Endothelial cell of umbilical vein (primary cell): ENCODE measurements around the gene CKAP2. TPM values are rescaled to one million over a fixed set of nuclear protein-coding genes. Genes with fewer than 3 reads are reported as not detected.

Experiments
- Bru-seq: library from RNA; stranded (reverse); fragments of 400-500 nt; gene quantifications from one replicate; lab custom pipeline; 2021; lab: Mats Ljungman, UMichigan
- BruChase-seq, 2 experiments: library from RNA; stranded (reverse); fragments of 400-500 nt; gene quantifications; one replicate each; lab custom pipeline; 2021; lab: Mats Ljungman, UMichigan
- BruUV-seq: library from RNA; stranded (reverse); fragments of 400-500 nt; replicated peaks from 2 replicates; lab custom pipeline; 2021; lab: Mats Ljungman, UMichigan
- CTCF ChIA-PET: fragments of 300-600, 350-600 bp; sonication (Branson Sonifier 250); formaldehyde crosslinking; loops from one replicate; lab custom pipeline; 2021; ENCODE audit warnings: antibody characterized with exemption, inconsistent platforms; lab: Charles Lee
- POLR2A ChIA-PET: fragments of 300-600, 350-600 bp; sonication (Branson Sonifier 250); formaldehyde crosslinking; loops from one replicate; lab custom pipeline; 2021; ENCODE audit warnings: antibody characterized with exemption, inconsistent platforms; lab: Charles Lee
- DNase-seq: peaks from one replicate; pipeline ENCODE4 v3.0.0-alpha.2; 2011; ENCODE audit warnings: low read depth, low spot score
- FAIRE-seq: peaks from 2 replicates; lab custom pipeline; 2011; peaks lifted over from hg19 to GRCh38; lab: Jason Lieb, UNC
- H2AFZ ChIP-seq: 2 replicates; pipeline ENCODE4 v1.6.0; 2012; ENCODE audit warnings: low read depth, low read length, control low read depth, inconsistent platforms
- H3K27ac ChIP-seq: 2 replicates; pipeline ENCODE4 v1.5.1; 2011; ENCODE audit warnings: low read depth, mild to moderate bottlenecking, control low read depth, low read length, moderate library complexity; ENCODE audit not compliant: insufficient read depth
- H3K27me3 ChIP-seq, 2 experiments: 2 replicates each; pipeline versions ENCODE4 v1.6.0 to v1.6.1; 2011; ENCODE audit warnings: low read length in 2 of 2, mixed read lengths in 1 of 2; ENCODE audit not compliant: control insufficient read depth in 2 of 2, insufficient read depth in 2 of 2
- H3K36me3 ChIP-seq, 2 experiments: 2 replicates in 1 of 2; 3 replicates in 1 of 2; pipeline ENCODE4 v1.5.1; 2011; ENCODE audit warnings: low read length in 2 of 2, mild to moderate bottlenecking in 1 of 2, moderate library complexity in 1 of 2; ENCODE audit not compliant: control insufficient read depth in 2 of 2, insufficient read depth in 2 of 2; ENCODE audit errors: extremely low read depth in 1 of 2
- H3K4me1 ChIP-seq: 3 replicates; pipeline ENCODE4 v1.5.1; 2011; ENCODE audit warnings: mild to moderate bottlenecking, low read length; ENCODE audit not compliant: control insufficient read depth, insufficient read depth; ENCODE audit errors: extremely low read depth
- H3K4me2 ChIP-seq: 2 replicates; pipeline ENCODE4 v1.6.1; 2011; ENCODE audit warnings: low read length, control low read depth, mixed read lengths; ENCODE audit not compliant: insufficient read depth
- H3K4me3 ChIP-seq, 3 experiments: fragments of 200-600 bp in 1 of 3; sonication (generic), shearing (Covaris generic) in 1 of 3; replicated peaks in 1 of 3; 2 replicates each; pipeline ENCODE4 v1.5.1; 2011 to 2016; ENCODE audit warnings: control low read depth in 3 of 3, low read length in 3 of 3, mild to moderate bottlenecking in 2 of 3, inconsistent platforms in 1 of 3, low read depth in 1 of 3, moderate library complexity in 1 of 3; ENCODE audit not compliant: insufficient read depth in 1 of 3
- H3K79me2 ChIP-seq: 2 replicates; pipeline ENCODE4 v1.6.0; 2012; ENCODE audit warnings: low read length, inconsistent platforms; ENCODE audit not compliant: control insufficient read depth, insufficient read depth
- H3K9ac ChIP-seq: replicated peaks from 2 replicates; pipeline ENCODE3; 2011; ENCODE audit warnings: low read length, control low read depth; ENCODE audit not compliant: insufficient read depth; ENCODE audit errors: extremely low read depth
- H3K9me1 ChIP-seq: replicated peaks from 3 replicates; pipeline ENCODE4 v1.6.0; 2011; ENCODE audit warnings: mild to moderate bottlenecking, low read length; ENCODE audit not compliant: control insufficient read depth, insufficient read depth; ENCODE audit errors: extremely low read depth
- H3K9me3 ChIP-seq: replicated peaks from 2 replicates; pipeline ENCODE4 v1.5.1; 2012; ENCODE audit warnings: low read length, inconsistent platforms; ENCODE audit not compliant: control insufficient read depth, insufficient read depth
- H4K20me1 ChIP-seq: replicated peaks from 2 replicates; pipeline ENCODE3; 2011; ENCODE audit warnings: mild to moderate bottlenecking, low read length; ENCODE audit not compliant: control insufficient read depth, insufficient read depth; ENCODE audit errors: extremely low read depth
- JUN ChIP-seq: IDR thresholded peaks from 2 replicates; pipeline ENCODE4 v1.6.1; 2011; ENCODE audit warnings: borderline replicate concordance, low read depth; ENCODE audit not compliant: insufficient read length, insufficient read depth
- MYC ChIP-seq: IDR thresholded peaks from one replicate; pipeline ENCODE4 v1.6.1; 2011; ENCODE audit warnings: mild to moderate bottlenecking, low read depth, low read length
- POLR2A ChIP-seq: IDR thresholded peaks from 2 replicates; pipeline ENCODE4 v1.6.1; 2012; ENCODE audit warnings: low read depth, mild to moderate bottlenecking, control low read depth, low read length
- POLR2AphosphoS5 ChIP-seq: IDR thresholded peaks from 2 replicates; pipeline ENCODE4 v1.6.1; 2012; ENCODE audit warnings: low read depth, mild to moderate bottlenecking, control low read depth, low read length, moderate library complexity; ENCODE audit not compliant: insufficient read depth
- dilution Hi-C: fragments of 300-500 bp; cut with MboI; formaldehyde crosslinking; loops from one replicate; pipeline ENCODE4 v1.15.0; 2019; ENCODE audit warnings: low sequenced_read_pairs; ENCODE audit not compliant: extremely low pct_ligation_motif_present
- intact Hi-C: fragments of 100-400 bp; cut with micrococcal nuclease; formaldehyde crosslinking; loops from one replicate; pipeline ENCODE4 v1.10.0; 2022
- long read RNA-seq: library from polyadenylated mRNA; stranded (forward); transcript quantifications from one replicate; pipeline ENCODE4 v2.0.0, GENCODE V29; 2021
- polyA minus RNA-seq, 3 experiments: library from RNA; depleted of rRNA, polyadenylated mRNA; stranded (reverse); fragments of >200 nt; gene quantifications; 1 replicate in 1 of 3; 2 replicates in 2 of 3; pipeline ENCODE4 v1.2.3, GENCODE V29; 2011
- polyA plus RNA-seq, 4 experiments: library from polyadenylated mRNA; depleted of rRNA in 3 of 4; stranded (reverse) in 3 of 4; unstranded in 1 of 4; fragments of >200 nt; gene quantifications; 2 replicates each; pipeline versions ENCODE4 v1.2.1 to v1.2.3, GENCODE V29; 2011 to 2012; ENCODE audit warnings: missing spikeins in 1 of 4
- total RNA-seq: library from RNA; stranded (reverse); gene quantifications from 2 replicates; pipeline ENCODE4 v1.2.3, GENCODE V29; 2021
- TF ChIP-seq, protein P1 (sequence below): IDR thresholded peaks from 2 replicates; pipeline ENCODE4 v1.6.1; 2011; ENCODE audit not compliant: insufficient read depth, insufficient read length

The CKAP2 gene, protein sequence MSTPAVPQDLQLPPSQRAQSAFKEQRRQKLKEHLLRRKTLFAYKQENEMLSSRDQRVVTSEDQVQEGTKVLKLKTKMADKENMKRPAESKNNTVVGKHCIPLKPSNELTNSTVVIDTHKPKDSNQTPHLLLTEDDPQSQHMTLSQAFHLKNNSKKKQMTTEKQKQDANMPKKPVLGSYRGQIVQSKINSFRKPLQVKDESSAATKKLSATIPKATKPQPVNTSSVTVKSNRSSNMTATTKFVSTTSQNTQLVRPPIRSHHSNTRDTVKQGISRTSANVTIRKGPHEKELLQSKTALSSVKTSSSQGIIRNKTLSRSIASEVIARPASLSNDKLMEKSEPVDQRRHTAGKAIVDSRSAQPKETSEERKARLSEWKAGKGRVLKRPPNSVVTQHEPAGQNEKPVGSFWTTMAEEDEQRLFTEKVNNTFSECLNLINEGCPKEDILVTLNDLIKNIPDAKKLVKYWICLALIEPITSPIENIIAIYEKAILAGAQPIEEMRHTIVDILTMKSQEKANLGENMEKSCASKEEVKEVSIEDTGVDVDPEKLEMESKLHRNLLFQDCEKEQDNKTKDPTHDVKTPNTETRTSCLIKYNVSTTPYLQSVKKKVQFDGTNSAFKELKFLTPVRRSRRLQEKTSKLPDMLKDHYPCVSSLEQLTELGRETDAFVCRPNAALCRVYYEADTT
- total RNA-seq, result 62.3 and 72.1 TPM in 2 replicates
- polyA plus RNA-seq, result 6.1 and 9.2 TPM in 2 replicates
- polyA plus RNA-seq (2011; cell fraction: cytosol; rRNA removed), result 17.0 and 18.0 TPM in 2 replicates
- polyA plus RNA-seq (2011; cell fraction: nucleus; rRNA removed), result 17.3 and 19.4 TPM in 2 replicates
- 32.8 and 60.0 TPM in 2 replicates for polyA plus RNA-seq (2012)
- 12.5 TPM in 2 replicates for polyA minus RNA-seq
- 24.0 TPM for polyA minus RNA-seq (2011; cell fraction: cytosol; rRNA and poly(A)+ RNA removed)
- 13.6 and 21.0 TPM in 2 replicates for polyA minus RNA-seq (2011; cell fraction: nucleus; rRNA and poly(A)+ RNA removed)
- Bru-seq, nascent RNA, result percentile 90 among the genes with signal in this experiment
- BruChase-seq, experiment 1, labeled RNA remaining after a 6-hour chase, result percentile 88 among the genes with signal in this experiment
- percentile 90 among the genes with signal in this experiment for BruChase-seq, experiment 2, labeled RNA remaining after a 2-hour chase
- long read RNA-seq, transcript CKAP2-203 (9 exons, 3,629 nt), result minor isoform, 38 of 168 reads
- long read RNA-seq, transcript CKAP2-201 (9 exons, 3,375 nt), result major isoform, 103 of 168 reads
- long read RNA-seq, partial matches to known transcripts, result 9 of 168 reads
- long read RNA-seq, other reads (novel, unspliced or antisense), result 14 of 168 reads

DNA sequence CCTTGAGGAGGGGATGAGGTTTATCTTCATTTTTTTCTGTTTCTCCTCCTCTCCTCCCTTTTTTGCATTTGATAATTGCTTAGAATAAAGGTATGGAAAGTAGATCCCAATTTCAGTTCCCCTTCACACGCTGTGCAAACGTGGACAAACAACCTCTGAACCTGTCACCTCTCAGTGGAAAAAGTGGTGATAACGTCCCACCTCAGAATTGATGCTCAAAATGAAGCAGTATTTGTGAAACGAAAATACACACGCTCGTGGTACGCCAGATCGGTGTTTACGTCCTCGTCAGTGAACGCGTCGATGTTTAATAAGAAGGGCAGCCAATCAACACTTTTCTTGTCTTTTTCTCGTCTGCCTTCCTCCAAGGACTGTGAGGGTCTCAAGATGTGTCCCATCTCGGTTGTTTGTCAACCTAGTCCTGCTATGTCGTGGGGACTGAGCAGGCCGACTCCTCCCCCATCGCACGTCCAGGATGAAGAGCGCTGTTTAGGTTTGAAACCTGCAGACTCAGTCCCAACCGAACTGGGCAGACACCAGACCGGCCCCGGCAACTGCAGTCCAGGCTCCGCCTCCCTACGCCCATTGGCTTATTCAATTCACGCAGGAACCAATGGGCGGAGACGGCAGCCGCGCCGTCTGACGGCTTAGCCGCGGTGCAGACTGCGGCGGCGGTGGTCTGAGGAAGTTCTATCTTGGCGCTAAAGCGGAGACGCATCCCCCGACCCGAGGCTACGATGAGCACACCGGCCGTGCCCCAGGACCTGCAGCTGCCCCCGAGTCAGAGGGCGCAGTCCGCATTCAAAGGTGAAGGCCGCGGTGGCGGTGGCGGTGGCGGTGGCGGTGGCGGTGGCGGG, at the start of gene CKAP2:
TSS of gene CKAP2 (plus strand) at position 659 of the 857 bp plus-strand sequence. CDS start at position 738, 79 bp downstream.
- intact Hi-C loops, result loop anchor here (1.0 to 10.0 kb wide), 6 partner anchors 112 to 650 kb away; partner anchors contain the start of genes DHRS12, NEK3 and SUGT1
- H3K9me3 ChIP-seq, result no peaks in the 10 kb centered on the region
- H2AFZ ChIP-seq, result peak within 1 kb of the TSS; percentile 92
- FAIRE-seq (peak; percentile 91), DNase-seq (peak; percentile 97)
- H3K9ac ChIP-seq, result peak within 1 kb of the TSS; percentile 59
- TF ChIP-seq JUN (no peak), POLR2AphosphoS5 (peak; percentile 62), POLR2A (peak; percentile 74), MYC (no peak)
- TF ChIP-seq, protein P1, sequence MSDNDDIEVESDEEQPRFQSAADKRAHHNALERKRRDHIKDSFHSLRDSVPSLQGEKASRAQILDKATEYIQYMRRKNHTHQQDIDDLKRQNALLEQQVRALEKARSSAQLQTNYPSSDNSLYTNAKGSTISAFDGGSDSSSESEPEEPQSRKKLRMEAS, result no peak
- H3K4me1 ChIP-seq, result peaks cover 25% of the 10 kb centered on the region
- peak within 1 kb of the TSS; percentile 64 to 97 (median 88) for H3K4me3 ChIP-seq
- no peaks in the 10 kb centered on the region for H3K27me3 ChIP-seq
- CTCF ChIA-PET, result interaction anchor here (1.2 kb wide), 1 partner anchor 198 kb away, joined by 3 read pairs; the partner anchor contains the start of gene SUGT1
- H3K27ac ChIP-seq, result peak within 1 kb of the TSS; percentile 56
- POLR2A ChIA-PET, result no interaction called here
- TSS peak; percentile 44 for BruUV-seq
- dilution Hi-C loops, result no loop called here
- peaks cover 41% of the 10 kb centered on the region for H3K79me2 ChIP-seq
- H3K9me1 ChIP-seq, result no peaks in the 10 kb centered on the region
- no peaks in the 10 kb centered on the region for H3K36me3 ChIP-seq
- H4K20me1 ChIP-seq, result no peaks in the 10 kb centered on the region
- H3K4me2 ChIP-seq, result peak within 1 kb of the TSS; percentile 100
